ENCODE measurements around the gene ZNF516. TPM values are rescaled to one million over a fixed set of nuclear protein-coding genes. Genes with fewer than 3 reads are reported as not detected.

ZNF516 gene
- total and polyA plus RNA-seq, 10 of the 15 experiments (the other 5 are each of a cell fraction or from before 2014, with no cell fraction given) = 2.0 to 32.0 (median 8.3) TPM

- H3K27me3 ChIP-seq (replicated peaks in 1 of 2; ENCODE audit: control insufficient read depth in 2 of 2, insufficient read depth in 2 of 2, low read length in 1 of 2) = no peaks in the 10 kb centered on the region
- FAIRE-seq = peak; percentile 95
- POLR2A ChIA-PET = no interaction called here
- no peaks in the 10 kb centered on the region for H3K36me3 ChIP-seq (ENCODE audit: control insufficient read depth in 2 of 2, insufficient read depth in 2 of 2, low read length in 1 of 2)
- RAD21 ChIA-PET (ENCODE audit: unreplicated experiment) = no interaction called here
- no peak overlapping the region for H3K9ac ChIP-seq (ENCODE audit: control insufficient read depth, insufficient read depth, low read length)
- H3K79me2 ChIP-seq (ENCODE audit: control insufficient read depth, insufficient read depth, low read length) = no peaks in the 10 kb centered on the region
- no TSS peak for BruUV-seq (replicated peaks)
- DNase-seq (ENCODE audit: low read depth, low spot score) = no peak
- intact Hi-C loops (cut with micrococcal nuclease; ENCODE audit: unreplicated experiment) = loop anchor here (1.0 to 10.0 kb wide), 3 partner anchors 180 to 1694 kb away; no protein-coding TSS in a partner anchor
- H3K9me3 ChIP-seq (replicated peaks; ENCODE audit: control insufficient read depth, insufficient read depth, low read length) = no peaks in the 10 kb centered on the region; the same call in 2 of the 3 replicates
- no peak for TF ChIP-seq STAT1 (conservative IDR thresholded peaks at IDR 0.05)
- TF ChIP-seq RAD21 (IDR thresholded peaks at IDR 0.05; ENCODE audit: insufficient read depth, low read depth, low read length) = peak; percentile 95
- peak; percentile 69 for TF ChIP-seq SMC3 (IDR thresholded peaks at IDR 0.05; ENCODE audit: borderline replicate concordance, low read length)
- no peak for TF ChIP-seq RCOR1 (conservative IDR thresholded peaks at IDR 0.05; ENCODE audit: low read depth, low read length)
- TF ChIP-seq ZNF207 (IDR thresholded peaks at IDR 0.05; ENCODE audit: borderline replicate concordance) = peak; percentile 63; the same call in 1 of the 2 replicates
- no peak for TF ChIP-seq EED (IDR thresholded peaks at IDR 0.05; ENCODE audit: low read depth)
- no peak for TF ChIP-seq ELK1 (IDR thresholded peaks at IDR 0.05; ENCODE audit: low read depth, low read length)
- no peak for TF ChIP-seq PAX8 (IDR thresholded peaks at IDR 0.05)
- no peak for TF ChIP-seq TCF7 (IDR thresholded peaks at IDR 0.05; ENCODE audit: borderline replicate concordance)
- peak; percentile 84; the same call in 1 of the 3 replicates for TF ChIP-seq POU2F2 (IDR thresholded peaks at IDR 0.05; ENCODE audit: borderline replicate concordance, low read depth, low read length)
- peak; percentile 13 for TF ChIP-seq SP1 (IDR thresholded peaks at IDR 0.05; ENCODE audit: low read depth, low read length)
- TF ChIP-seq CTCF (IDR thresholded peaks at IDR 0.05 in 2 of 3, conservative IDR thresholded peaks at IDR 0.05 in 1 of 3; ENCODE audit: control insufficient read depth in 2 of 3, extremely low read depth in 1 of 3, insufficient read depth in 1 of 3, low read depth in 3 of 3, low read length in 3 of 3) = peak; percentile 84 to 93 (median 91)
- TF ChIP-seq BRCA1 (IDR thresholded peaks at IDR 0.05; ENCODE audit: low read depth, low read length) = no peak
- TF ChIP-seq HCFC1 (IDR thresholded peaks at IDR 0.05; ENCODE audit: low read length) = no peak
- TF ChIP-seq WRNIP1 (IDR thresholded peaks at IDR 0.05; ENCODE audit: borderline replicate concordance, low read depth, low read length) = no peak
- TF ChIP-seq RB1 (IDR thresholded peaks at IDR 0.05; ENCODE audit: borderline replicate concordance) = peak; percentile 68; the same call in 1 of the 2 replicates
- 0 out of 2 replicates have a peak, but pooled peaks have one; percentile 36 for TF ChIP-seq CREB1 (IDR thresholded peaks at IDR 0.05; ENCODE audit: low read depth)
- peak; percentile 50 for TF ChIP-seq KLF5 (IDR thresholded peaks at IDR 0.05; ENCODE audit: partially characterized antibody)
- 0 out of 2 replicates have a peak overlapping the region, but pooled peaks have one; percentile 4 for H2AFZ ChIP-seq (ENCODE audit: control insufficient read depth, low read depth, low read length)
- WGBS (ENCODE audit: insufficient coverage, insufficient replicate concordance, low lambda C conversion rate, missing lambda C conversion rate) = 22% methylated on average over 29 of the region's 29 CpGs
- no peaks in the 10 kb centered on the region for H3K4me1 ChIP-seq (ENCODE audit: control insufficient read depth, insufficient read depth, low read length)
- 0 out of 2 replicates have a peak overlapping the region, but pooled peaks have one; percentile 14 for H3K4me2 ChIP-seq (ENCODE audit: control insufficient read depth, insufficient read depth)
- no peak overlapping the region; the same call in 1 of the 2 replicates for H3K4me3 ChIP-seq
- H3K27ac ChIP-seq (ENCODE audit: control insufficient read depth, insufficient read depth) = no peak overlapping the region
- peak; percentile 82 for ATAC-seq
- SMC1A ChIA-PET (ENCODE audit: uncharacterized antibody, unreplicated experiment) = no interaction called here
- in situ Hi-C loops (cut with MboI) = no loop called here
- H4K20me1 ChIP-seq (ENCODE audit: control insufficient read depth, insufficient read depth) = no peaks in the 10 kb centered on the region
- CTCF ChIA-PET = interaction anchor here (0.7 kb wide), 2 partner anchors 13 to 14 kb away, joined by 4 read pairs; no protein-coding TSS in a partner anchor
Observed at GRCh38 chr18:76349067-76349715, 145.9 kb downstream of the ZNF516 start.

Data from GM12878 (cell line).